Body of pancreas (tissue), 4 donors: ENCODE data around the gene DNAJB8. TPM values are rescaled to one million over a fixed set of nuclear protein-coding genes. Genes with fewer than 3 reads are reported as not detected.

Source experiments
- ATAC-seq: fragments of 150-250 bp; one replicate; pipeline ENCODE4 v1.9.1; 2016
- DNase-seq, 4 donors: peaks; one replicate each; pipeline ENCODE4 v3.0.0-alpha.2; 2019
- H3K27ac ChIP-seq, 4 donors: fragments of 200-600 bp; sonication (generic); 1 replicate in 3 of 4; 2 replicates in 1 of 4; pipeline versions ENCODE4 v1.5.1 to v1.6.1; 2016 to 2019; ENCODE audit warnings: mild to moderate bottlenecking in 1 of 4, mixed read lengths in 1 of 4, moderate library complexity in 1 of 4
- H3K27me3 ChIP-seq, 2 donors: fragments of 200-600 bp; sonication (generic); one replicate each; pipeline ENCODE4 v1.6.0; 2016; ENCODE audit warnings: mild to moderate bottlenecking in 1 of 2
- H3K36me3 ChIP-seq, 2 donors: fragments of 200-600 bp; sonication (generic); replicated peaks in 1 of 2; 2 replicates each; pipeline ENCODE4 v1.5.1; 2016; ENCODE audit warnings: low read depth in 2 of 2; ENCODE audit not compliant: insufficient read depth in 1 of 2
- H3K4me1 ChIP-seq: fragments of 200-600 bp; sonication (generic); one replicate; pipeline ENCODE4 v1.6.0; 2016
- H3K4me3 ChIP-seq, 2 donors: fragments of 200-600 bp; sonication (generic); 1 replicate in 1 of 2; 2 replicates in 1 of 2; pipeline ENCODE4 v1.5.1; 2016 to 2019
- H3K9me3 ChIP-seq, 3 donors: fragments of 200-600 bp; sonication (generic); 1 replicate in 2 of 3; 2 replicates in 1 of 3; pipeline ENCODE4 v1.5.1; 2016
- CTCF ChIP-seq, 7 experiments: fragments of 450-650 bp in 4 of 7; fragments of 200-600 bp in 3 of 7; sonication (generic) in 3 of 7; IDR thresholded peaks; one replicate each; pipeline ENCODE4 v1.5.1; 2016 to 2019; ENCODE audit warnings: antibody characterized with exemption in 7 of 7
- POLR2A ChIP-seq, 3 donors: fragments of 450-650 bp; IDR thresholded peaks; one replicate each; pipeline ENCODE4 v1.6.1; 2016; ENCODE audit warnings: antibody characterized with exemption in 3 of 3, mild to moderate bottlenecking in 2 of 3
- WGBS, 2 donors: methylation state at CpG; one replicate each; pipeline ENCODE4 v1.1.5; 2017; 5-methylcytosine and 5-hydroxymethylcytosine counted together
- intact Hi-C: fragments of 100-400 bp; cut with DNase I; formaldehyde crosslinking; loops from one replicate; pipeline ENCODE4 v1.15.1; 2023
- total RNA-seq, 2 donors: library from RNA; depleted of rRNA; stranded (reverse); fragments of >200 nt; gene quantifications; one replicate each; pipeline ENCODE4 v1.1.0, GENCODE V29; 2016

DNAJB8 gene
- total RNA-seq, 2 donors from 2014 or later = not detected

- H3K4me1 ChIP-seq = peaks cover 18% of the 10 kb centered on the region
- WGBS, 2 donors = 91 to 92% methylated on average over 14 to 15 of the region's 15 CpGs
- intact Hi-C loops = loop anchor here (5.0 to 10.0 kb wide), 2 partner anchors 70 to 157 kb away; no protein-coding TSS in a partner anchor
- no peak overlapping the region for H3K4me3 ChIP-seq
- H3K27ac ChIP-seq = no peak overlapping the region
- no peaks in the 10 kb centered on the region for H3K9me3 ChIP-seq
- H3K27me3 ChIP-seq = no peaks in the 10 kb centered on the region
- DNase-seq (no peak), ATAC-seq (no peak)
- TF ChIP-seq CTCF (IDR thresholded peaks at IDR 0.05) (no peak), POLR2A (IDR thresholded peaks at IDR 0.05) (no peak)
- H3K36me3 ChIP-seq = no peaks in the 10 kb centered on the region
These were observed 39.4 kb downstream of the DNAJB8 start for GRCh38 chr3:128427175-128427857.

- 8 to 29% methylated on average over 11 to 62 of the region's 66 CpGs for WGBS, 2 donors
- peak; percentile 53 to 76 (median 62) for DNase-seq
These were observed 40.4 kb downstream of the DNAJB8 start for GRCh38 chr3:128426128-128426921.

GRCh38 chr3:128425846-128426127 is 40.9 kb downstream of the DNAJB8 start:
- TF ChIP-seq POLR2A (IDR thresholded peaks at IDR 0.05) (no peak), CTCF (IDR thresholded peaks at IDR 0.05) (no peak)
- H3K4me1 ChIP-seq = peaks cover 15% of the 10 kb centered on the region
- H3K36me3 ChIP-seq = no peaks in the 10 kb centered on the region
- H3K27me3 ChIP-seq = no peaks in the 10 kb centered on the region
- H3K27ac ChIP-seq = no peak overlapping the region
- H3K9me3 ChIP-seq = no peaks in the 10 kb centered on the region
- DNase-seq = no peak
- intact Hi-C loops = loop anchor here (5.0 to 10.0 kb wide), 2 partner anchors 72 to 159 kb away; no protein-coding TSS in a partner anchor
- H3K4me3 ChIP-seq = no peak overlapping the region
- no peak for ATAC-seq
- 56 to 63% methylated on average over 8 of the region's 8 CpGs for WGBS, 2 donors

More at GRCh38 chr3:128426128-128426921, 40.4 kb downstream of the DNAJB8 start:
- no peak overlapping the region for H3K4me3 ChIP-seq
- intact Hi-C loops = loop anchor here (5.0 to 10.0 kb wide), 2 partner anchors 71 to 158 kb away; no protein-coding TSS in a partner anchor
- peak overlapping the region in 1 of 4 donors; percentile 40 for H3K27ac ChIP-seq
- ATAC-seq = peak; percentile 94
- no peaks in the 10 kb centered on the region for H3K36me3 ChIP-seq
- H3K27me3 ChIP-seq = no peaks in the 10 kb centered on the region
- no peaks in the 10 kb centered on the region for H3K9me3 ChIP-seq
- peaks cover 15% of the 10 kb centered on the region for H3K4me1 ChIP-seq
- TF ChIP-seq POLR2A (IDR thresholded peaks at IDR 0.05) = peak in 1 of 3 donors; percentile 7
- peak; percentile 59 to 99 (median 97) for TF ChIP-seq CTCF (IDR thresholded peaks at IDR 0.05)

- TF ChIP-seq CTCF (IDR thresholded peaks at IDR 0.05) (no peak), POLR2A (IDR thresholded peaks at IDR 0.05) (no peak)
- Histone ChIP-seq H3K36me3 (no peaks in the 10 kb centered on the region), H3K27ac (no peak overlapping the region), H3K4me1 (peaks cover 15% of the 10 kb centered on the region), H3K9me3 (no peaks in the 10 kb centered on the region), H3K27me3 (no peaks in the 10 kb centered on the region), H3K4me3 (no peak overlapping the region)
- no peak for ATAC-seq
- DNase-seq = peak in 2 of 4 donors; percentile 62 to 66
- WGBS, 2 donors = 69 to 76% methylated on average over 15 to 23 of the region's 23 CpGs
- intact Hi-C loops = loop anchor here (5.0 to 10.0 kb wide), 2 partner anchors 72 to 160 kb away; no protein-coding TSS in a partner anchor
These were observed 41.4 kb downstream of the DNAJB8 start for GRCh38 chr3:128425142-128425845.
